Erythroblast (primary cell): Measurements from ENCODE around the gene PRMT3.

ENCODE experiments used
- GATA1 ChIP-seq: IDR thresholded peaks from 2 replicates; pipeline ENCODE4 v1.6.1; 2011; ENCODE audit warnings: low read depth, mild to moderate bottlenecking, control low read depth, low read length, moderate library complexity
- POLR2A ChIP-seq: IDR thresholded peaks from 2 replicates; pipeline ENCODE4 v1.6.1; 2011; ENCODE audit warnings: mild to moderate bottlenecking, low read length

GRCh38 chr11:20406484-20406883 is 19.0 kb downstream of the PRMT3 start:
- TF ChIP-seq POLR2A (no peak), GATA1 (no peak)
